ENCODE results near the gene PVALB. TPM values are rescaled to one million over a fixed set of nuclear protein-coding genes. Genes with fewer than 3 reads are reported as not detected.

The PVALB gene
- total and polyA plus RNA-seq, 10 of the 15 experiments (the other 5 are each of a cell fraction or from before 2014, with no cell fraction given), result not detected

GRCh38 chr22:36778020-36778419 is 38.8 kb downstream of the PVALB start:
- no peak overlapping the region for H3K27ac ChIP-seq (ENCODE audit: control insufficient read depth, insufficient read depth)
- no peak for ATAC-seq
- DNase-seq (ENCODE audit: low read depth, low spot score), result no peak
- no TSS peak for BruUV-seq (replicated peaks)
- H3K4me2 ChIP-seq (ENCODE audit: control insufficient read depth, insufficient read depth), result no peak overlapping the region
- H3K79me2 ChIP-seq (ENCODE audit: control insufficient read depth, insufficient read depth, low read length), result no peaks in the 10 kb centered on the region
- no peak for FAIRE-seq
- ChIA-PET CTCF (interaction anchor here (9.6 kb wide), 1 partner anchor 78 kb away, joined by 109 read pairs; no protein-coding TSS in a partner anchor), POLR2A (no interaction called here), SMC1A (ENCODE audit: uncharacterized antibody, unreplicated experiment) (interaction anchor here (1.2 to 2.5 kb wide), 2 partner anchors 17 to 79 kb away, joined by 3 to 11 read pairs; no protein-coding TSS in a partner anchor), RAD21 (ENCODE audit: unreplicated experiment) (no interaction called here)
- H3K9ac ChIP-seq (ENCODE audit: control insufficient read depth, insufficient read depth, low read length), result no peak overlapping the region
- H3K27me3 ChIP-seq (replicated peaks in 1 of 2; ENCODE audit: control insufficient read depth in 2 of 2, insufficient read depth in 2 of 2, low read length in 1 of 2), result no peaks in the 10 kb centered on the region
- TF ChIP-seq GABPA (IDR thresholded peaks at IDR 0.05; ENCODE audit: low read depth) (no peak), FOXM1 (IDR thresholded peaks at IDR 0.05; ENCODE audit: low read depth, low read length) (no peak), BCLAF1 (IDR thresholded peaks at IDR 0.05) (no peak), DPF2 (IDR thresholded peaks at IDR 0.05) (no peak)
- H4K20me1 ChIP-seq (ENCODE audit: control insufficient read depth, insufficient read depth), result no peaks in the 10 kb centered on the region
- no peaks in the 10 kb centered on the region for H3K9me3 ChIP-seq (replicated peaks; ENCODE audit: control insufficient read depth, insufficient read depth, low read length)
- no peak overlapping the region for H3K4me3 ChIP-seq
- intact Hi-C loops (cut with micrococcal nuclease; ENCODE audit: unreplicated experiment), result no loop called here
- H3K4me1 ChIP-seq (ENCODE audit: control insufficient read depth, insufficient read depth, low read length), result peaks cover 11% of the 10 kb centered on the region
- no peaks in the 10 kb centered on the region for H3K36me3 ChIP-seq (ENCODE audit: control insufficient read depth in 2 of 2, insufficient read depth in 2 of 2, low read length in 1 of 2)
- in situ Hi-C loops (cut with MboI), result no loop called here
- H2AFZ ChIP-seq (ENCODE audit: control insufficient read depth, low read depth, low read length), result no peak overlapping the region

DNA sequence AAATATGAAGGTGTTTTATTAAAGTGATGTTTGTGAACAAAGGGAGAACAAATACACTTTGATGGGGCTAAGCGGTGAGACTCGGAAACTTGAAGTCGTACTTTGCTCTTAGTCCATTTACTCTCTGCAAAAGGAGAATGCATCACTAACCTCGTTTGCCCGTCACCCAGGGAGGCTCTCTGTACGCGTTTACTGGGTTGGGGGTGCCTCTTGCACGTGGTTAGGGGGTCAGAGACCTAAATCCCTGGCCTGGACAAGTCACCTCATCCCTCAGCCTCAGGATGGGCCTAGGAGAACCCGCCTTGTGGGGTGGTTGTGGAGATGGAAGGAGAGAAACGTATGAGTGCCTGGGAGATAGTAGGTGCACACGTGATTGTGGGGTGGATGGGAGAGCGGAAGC is 40.1 kb downstream of the PVALB start:
- TF ChIP-seq RCOR1 (conservative IDR thresholded peaks at IDR 0.05; ENCODE audit: low read depth, low read length) (no peak), KLF5 (IDR thresholded peaks at IDR 0.05; ENCODE audit: partially characterized antibody) (no peak), IRF4 (IDR thresholded peaks at IDR 0.05; ENCODE audit: low read depth, low read length) (no peak), YBX1 (IDR thresholded peaks at IDR 0.05) (no peak)
- TF ChIP-seq, protein P1, sequence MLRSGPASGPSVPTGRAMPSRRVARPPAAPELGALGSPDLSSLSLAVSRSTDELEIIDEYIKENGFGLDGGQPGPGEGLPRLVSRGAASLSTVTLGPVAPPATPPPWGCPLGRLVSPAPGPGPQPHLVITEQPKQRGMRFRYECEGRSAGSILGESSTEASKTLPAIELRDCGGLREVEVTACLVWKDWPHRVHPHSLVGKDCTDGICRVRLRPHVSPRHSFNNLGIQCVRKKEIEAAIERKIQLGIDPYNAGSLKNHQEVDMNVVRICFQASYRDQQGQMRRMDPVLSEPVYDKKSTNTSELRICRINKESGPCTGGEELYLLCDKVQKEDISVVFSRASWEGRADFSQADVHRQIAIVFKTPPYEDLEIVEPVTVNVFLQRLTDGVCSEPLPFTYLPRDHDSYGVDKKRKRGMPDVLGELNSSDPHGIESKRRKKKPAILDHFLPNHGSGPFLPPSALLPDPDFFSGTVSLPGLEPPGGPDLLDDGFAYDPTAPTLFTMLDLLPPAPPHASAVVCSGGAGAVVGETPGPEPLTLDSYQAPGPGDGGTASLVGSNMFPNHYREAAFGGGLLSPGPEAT (IDR thresholded peaks at IDR 0.05; ENCODE audit: low read depth), result no peak
- FAIRE-seq, result no peak
- in situ Hi-C loops (cut with MboI) (no loop called here), intact Hi-C loops (cut with micrococcal nuclease; ENCODE audit: unreplicated experiment) (no loop called here)
- peaks cover 11% of the 10 kb centered on the region for H3K4me1 ChIP-seq (ENCODE audit: control insufficient read depth, insufficient read depth, low read length)
- no TSS peak for BruUV-seq (replicated peaks)
- H3K79me2 ChIP-seq (ENCODE audit: control insufficient read depth, insufficient read depth, low read length), result no peaks in the 10 kb centered on the region
- peak overlapping the region; percentile 28; the same call in 1 of the 2 replicates for H3K4me3 ChIP-seq
- no peak for DNase-seq (ENCODE audit: low read depth, low spot score)
- H4K20me1 ChIP-seq (ENCODE audit: control insufficient read depth, insufficient read depth), result no peaks in the 10 kb centered on the region
- no peak overlapping the region for H3K9ac ChIP-seq (ENCODE audit: control insufficient read depth, insufficient read depth, low read length)
- ChIA-PET SMC1A (ENCODE audit: uncharacterized antibody, unreplicated experiment) (interaction anchor here (1.0 to 2.5 kb wide), 4 partner anchors 16 to 268 kb away, joined by 3 to 11 read pairs (median 5); no protein-coding TSS in a partner anchor), RAD21 (ENCODE audit: unreplicated experiment) (interaction anchor here (1.2 kb wide), 2 partner anchors 199 to 201 kb away, joined by 3 to 5 read pairs; no protein-coding TSS in a partner anchor), POLR2A (interaction anchor here (0.9 to 1.2 kb wide), 3 partner anchors 12 to 241 kb away, joined by 3 to 4 read pairs (median 4); no protein-coding TSS in a partner anchor), CTCF (interaction anchor here (1.1 to 2.1 kb wide), 9 partner anchors 18 to 269 kb away, joined by 3 to 16 read pairs (median 4); no protein-coding TSS in a partner anchor)
- WGBS (ENCODE audit: insufficient coverage, insufficient replicate concordance, low lambda C conversion rate, missing lambda C conversion rate), result 79% methylated on average over 12 of the region's 12 CpGs
- H3K4me2 ChIP-seq (ENCODE audit: control insufficient read depth, insufficient read depth), result peak overlapping the region; percentile 88
- H3K27ac ChIP-seq (ENCODE audit: control insufficient read depth, insufficient read depth), result no peak overlapping the region
- no peaks in the 10 kb centered on the region for H3K36me3 ChIP-seq (ENCODE audit: control insufficient read depth in 2 of 2, insufficient read depth in 2 of 2, low read length in 1 of 2)
- H3K27me3 ChIP-seq (replicated peaks in 1 of 2; ENCODE audit: control insufficient read depth in 2 of 2, insufficient read depth in 2 of 2, low read length in 1 of 2), result no peaks in the 10 kb centered on the region
- peak overlapping the region; percentile 71 for H2AFZ ChIP-seq (ENCODE audit: control insufficient read depth, low read depth, low read length)
- no peak for ATAC-seq
- H3K9me3 ChIP-seq (replicated peaks; ENCODE audit: control insufficient read depth, insufficient read depth, low read length), result no peaks in the 10 kb centered on the region

All from GM12878 (cell line).